GM13977 (cell line): ENCODE data around the gene DBP.

Experiments
- DNase-seq: peaks from one replicate; pipeline ENCODE4 v3.0.0; 2012; ENCODE audit warnings: low spot score
- CTCF ChIP-seq: IDR thresholded peaks from 2 replicates; pipeline ENCODE4 v1.5.1; 2012; ENCODE audit warnings: mild to moderate bottlenecking, control low read depth; ENCODE audit not compliant: insufficient read depth; ENCODE audit errors: extremely low read depth, missing control alignments
- in situ Hi-C: fragments of 300-500 bp; cut with MboI; formaldehyde crosslinking; loops from one replicate; pipeline ENCODE4 v1.12.0; 2022; ENCODE audit warnings: low sequenced_read_pairs, low pct_unique_long_range_greater_than_20kb, mixed read lengths, inconsistent platforms; ENCODE audit not compliant: unreplicated experiment

Gene DBP

GRCh38 chr19:48673436-48674100 lies 36.4 kb upstream of the DBP start:
- no peak for DNase-seq
- TF ChIP-seq CTCF: no peak
- in situ Hi-C loops: no loop called here

- no peak for TF ChIP-seq CTCF
- DNase-seq: no peak
- in situ Hi-C loops: no loop called here
These were observed 35.8 kb upstream of the DBP start, which contains the start of gene NTN5 for GRCh38 chr19:48672994-48673393. NTN5 (minus strand) TSS chr19:48673017; CDS start chr19:48670986, 2,031 bp downstream.

- DNase-seq: no peak
- no peak for TF ChIP-seq CTCF
- in situ Hi-C loops: no loop called here
These were observed 34.3 kb upstream of the DBP start for GRCh38 chr19:48671446-48671995.

DNA sequence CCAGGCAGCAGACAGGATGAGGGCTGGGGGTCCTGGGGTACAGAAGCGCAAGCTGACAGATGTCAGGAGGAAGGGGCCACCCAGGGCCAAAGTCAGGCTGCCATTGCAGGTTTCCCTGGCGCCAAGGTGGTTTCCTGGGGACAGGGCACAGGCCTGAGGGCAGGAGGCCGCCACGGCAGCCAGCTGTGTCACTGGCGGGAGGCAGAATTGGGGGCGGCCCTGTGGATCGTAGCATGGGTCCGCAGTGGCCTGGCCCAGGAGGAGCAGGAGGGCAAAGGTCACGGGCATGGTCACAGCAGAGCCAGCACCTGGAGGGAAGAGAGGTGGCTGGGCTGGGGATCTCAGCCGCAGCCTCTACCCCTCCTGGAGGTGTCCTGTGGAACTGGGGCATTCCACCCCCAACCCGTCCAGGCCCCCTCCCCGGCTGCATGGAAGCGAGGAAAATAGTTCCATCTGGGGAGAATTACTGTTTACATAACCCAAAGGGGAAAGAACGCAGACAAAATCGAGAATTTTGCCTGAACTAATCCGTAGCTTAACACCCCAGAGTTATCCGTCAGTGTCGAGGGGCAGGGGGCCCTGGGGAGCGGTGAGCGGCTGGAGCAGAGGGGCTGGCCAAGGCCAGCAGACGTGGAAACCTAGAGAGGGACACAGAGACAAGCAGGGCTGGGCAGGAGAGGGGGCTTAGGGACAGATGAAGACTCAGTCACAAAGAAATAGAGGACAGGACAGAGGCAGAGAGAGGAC lies 33.7 kb upstream of the DBP start:
- in situ Hi-C loops: no loop called here
- DNase-seq: no peak
- no peak for TF ChIP-seq CTCF

DNA sequence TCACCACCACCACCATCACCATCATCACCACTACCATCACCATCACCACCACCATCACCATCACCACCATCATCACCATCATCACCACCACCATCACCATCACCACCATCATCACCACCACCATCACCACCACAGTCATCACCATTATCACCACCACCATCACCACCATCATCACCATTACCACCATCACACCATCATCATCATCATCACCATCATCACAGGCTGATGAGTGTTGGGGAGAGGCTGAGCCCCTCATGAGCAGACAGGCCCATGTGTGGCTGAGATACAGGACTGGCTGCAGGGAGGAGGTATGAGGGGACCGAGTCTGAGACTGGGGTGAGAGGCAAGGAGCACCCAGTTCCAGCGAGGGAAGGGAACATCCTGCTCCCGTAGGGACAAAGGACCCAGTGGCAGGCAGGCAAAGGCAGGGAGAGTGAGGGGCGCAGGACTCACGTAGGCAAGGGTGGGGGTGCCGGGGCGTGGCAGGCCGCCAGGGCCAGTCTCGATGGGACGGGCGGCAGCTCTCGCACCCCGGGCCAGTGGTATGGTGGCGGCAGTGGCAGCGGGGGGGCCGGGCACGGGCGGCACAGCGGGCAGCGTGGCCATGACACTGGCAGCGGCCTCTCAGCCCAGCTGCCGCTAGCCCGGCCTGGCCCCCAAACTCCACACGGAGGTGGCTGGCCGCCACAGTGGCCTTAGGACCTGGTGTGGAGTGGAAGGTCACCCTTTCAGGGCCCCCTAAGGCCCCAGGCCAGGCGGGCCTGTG lies 32.9 kb upstream of the DBP start:
- in situ Hi-C loops: no loop called here
- no peak for DNase-seq
- TF ChIP-seq CTCF: no peak

DNA sequence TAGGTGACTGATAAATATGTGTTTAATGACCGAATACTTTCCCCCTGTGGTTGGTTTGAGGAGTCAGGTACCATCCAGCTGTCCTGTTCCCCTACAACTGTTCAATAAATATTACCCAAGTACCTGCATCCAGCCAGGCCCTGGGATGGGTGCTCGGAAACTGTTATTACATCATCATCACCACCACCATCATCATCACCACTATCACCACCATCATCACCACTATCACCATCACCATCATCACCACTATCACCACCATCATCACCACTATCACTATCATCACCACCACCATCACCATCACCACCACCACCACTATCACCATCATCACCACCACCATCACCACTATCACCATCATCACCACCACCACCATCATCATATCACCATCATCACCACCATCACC lies 31.6 kb upstream of the DBP start:
- TF ChIP-seq CTCF: no peak
- no peak for DNase-seq
- in situ Hi-C loops: no loop called here
